HG03097 (cell line): ENCODE measurements around the gene NOD2.

Source experiments
- ATAC-seq: cut with Tn5 transposase; IDR thresholded peaks from one replicate; pipeline ENCODE4 v1.9.1; 2021; ENCODE audit not compliant: unreplicated experiment, low FRiP score

NOD2 gene

GRCh38 chr16:50776037-50776436 is 82.6 kb downstream of the NOD2 start:
- no peak for ATAC-seq

GRCh38 chr16:50778284-50779163 is 85.1 kb downstream of the NOD2 start:
- ATAC-seq = no peak

- no peak for ATAC-seq
Measured at GRCh38 chr16:50781043-50781442, 87.6 kb downstream of the NOD2 start.

- no peak for ATAC-seq
Measured at GRCh38 chr16:50781518-50781917, 88.1 kb downstream of the NOD2 start.
